Hepatocyte (in vitro differentiated cells): Measurements from ENCODE around the gene DCUN1D2.

ENCODE experiments used
- CTCF ChIP-seq: fragments of 200-600 bp; sonication (generic); IDR thresholded peaks from 2 replicates; pipeline ENCODE4 v1.5.1; 2016; ENCODE audit warnings: antibody characterized with exemption, mild to moderate bottlenecking; ENCODE audit not compliant: poor library complexity
- EZH2phosphoT487 ChIP-seq: fragments of 200-600 bp; sonication (generic); IDR thresholded peaks from one replicate; pipeline ENCODE4 v1.6.1; 2018; ENCODE audit warnings: antibody characterized with exemption, mild to moderate bottlenecking, low read depth, moderate library complexity; ENCODE audit not compliant: unreplicated experiment, severe bottlenecking

- TF ChIP-seq CTCF (no peak), EZH2phosphoT487 (no peak)
Measured at GRCh38 chr13:113472355-113473025, 18.0 kb downstream of the DCUN1D2 start.
